Mucosa of descending colon (tissue), 3 donors: Measurements from ENCODE around the gene S1PR3. TPM values are rescaled to one million over a fixed set of nuclear protein-coding genes. Genes with fewer than 3 reads are reported as not detected.

Experiments used
- ATAC-seq: fragments of 200-7000 bp; cut with Tn5 transposase; one replicate; pipeline ENCODE4 v1.9.1; 2020; ENCODE audit warnings: mild to moderate bottlenecking, moderate library complexity
- DNase-seq, 3 donors: peaks; one replicate each; pipeline ENCODE4 v3.0.0-alpha.2; 2020
- H3K36me3 ChIP-seq: fragments of 200-600 bp; one replicate; pipeline ENCODE4 v1.8.0; 2021; ENCODE audit warnings: low read depth, mild to moderate bottlenecking
- H3K4me1 ChIP-seq: fragments of 200-600 bp; one replicate; pipeline ENCODE4 v1.8.0; 2021; ENCODE audit warnings: low read depth, mild to moderate bottlenecking
- H3K4me3 ChIP-seq: fragments of 200-600 bp; one replicate; pipeline ENCODE4 v1.8.0; 2021; ENCODE audit warnings: mild to moderate bottlenecking
- H3K9me3 ChIP-seq: fragments of 200-600 bp; one replicate; pipeline ENCODE4 v1.8.0; 2021; ENCODE audit warnings: mild to moderate bottlenecking
- CTCF ChIP-seq: fragments of 200-600 bp; IDR thresholded peaks from one replicate; pipeline ENCODE4 v1.8.0; 2022; ENCODE audit warnings: antibody characterized with exemption, mild to moderate bottlenecking
- intact Hi-C, 2 donors: fragments of 100-400 bp; cut with DNase I in 1 of 2; cut with micrococcal nuclease in 1 of 2; formaldehyde crosslinking; loops; one replicate each; pipeline versions ENCODE4 v1.11.0 to v1.11.1; 2022; cut with DNase I, micrococcal nuclease
- total RNA-seq, 3 donors: library from RNA; stranded (reverse); fragmentation: NEBNext Ultra II Directional in 2 of 3; extraction: Animal tissue kit (Norgen Biotek cat#: 25700) in 2 of 3; gene quantifications; one replicate each; pipeline versions ENCODE4 v1.2.1 to v1.2.4, GENCODE V29; 2021 to 2023
- donor health status: DM: no; HTN: no; CAD: no; lungs with moderate emphysema.
- donor health status: DM: no; HTN: no; CAD: no.
- donor health status: DM: no; HTN: yes; CAD: no.

S1PR3 gene
- total RNA-seq, 3 donors from 2014 or later, result 0.87 to 12.2 (median 3.0) TPM

DNA sequence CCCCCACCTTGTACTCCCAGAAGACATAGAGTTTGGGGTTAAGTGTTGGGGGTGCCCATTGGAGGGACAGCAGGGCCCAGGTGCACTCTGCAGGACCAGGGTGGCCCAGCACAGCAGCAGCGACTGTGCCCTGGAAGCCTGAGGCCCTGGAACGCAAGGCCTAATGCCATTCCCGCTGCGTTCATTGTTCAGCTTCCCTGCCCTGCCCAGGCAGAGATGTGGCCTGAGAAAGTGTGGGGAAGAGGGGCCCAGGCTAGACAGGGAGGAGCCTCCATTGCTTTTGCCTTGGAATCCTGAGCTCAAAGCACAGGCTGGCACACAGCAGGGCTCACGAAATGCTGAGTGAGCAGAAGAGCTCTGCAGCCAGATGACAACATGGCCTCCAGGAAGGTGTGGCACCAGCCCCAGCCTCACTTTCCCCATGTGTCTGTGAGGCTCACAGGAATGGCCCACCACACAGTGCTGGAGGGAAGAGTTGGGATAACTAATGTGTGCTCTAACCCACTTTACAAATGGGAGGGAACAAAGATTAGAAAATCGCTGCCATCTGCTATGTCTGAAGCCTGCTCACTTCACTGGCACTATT lies 19.4 kb downstream of the S1PR3 start:
- H3K36me3 ChIP-seq, result no peaks in the 10 kb centered on the region
- no peaks in the 10 kb centered on the region for H3K9me3 ChIP-seq
- DNase-seq (no peak), ATAC-seq (no peak)
- no peak overlapping the region for H3K4me3 ChIP-seq
- intact Hi-C loops, result no loop called here
- H3K4me1 ChIP-seq, result no peaks in the 10 kb centered on the region
- TF ChIP-seq CTCF, result no peak

DNA sequence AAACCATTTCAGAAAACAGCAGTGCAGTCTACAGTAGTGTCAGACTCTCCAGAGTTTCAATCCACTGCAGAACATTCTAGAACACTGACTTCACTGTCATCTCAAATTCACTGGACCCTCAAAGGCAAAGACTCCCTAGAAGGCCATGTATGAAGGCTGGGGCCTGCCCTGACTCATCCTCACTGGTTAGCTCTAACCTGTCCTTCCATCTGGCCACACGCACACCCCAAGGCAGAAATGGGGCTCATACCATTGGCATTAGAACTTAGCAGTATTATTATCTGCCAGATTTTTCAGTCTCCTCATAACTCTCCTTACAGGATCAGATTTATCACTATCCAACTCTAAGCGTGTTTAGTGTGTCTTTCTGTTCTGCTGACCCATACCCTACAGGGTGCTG lies 20.4 kb downstream of the S1PR3 start:
- no peak overlapping the region for H3K4me3 ChIP-seq
- H3K9me3 ChIP-seq, result no peaks in the 10 kb centered on the region
- intact Hi-C loops, result no loop called here
- H3K4me1 ChIP-seq, result no peaks in the 10 kb centered on the region
- ATAC-seq (no peak), DNase-seq (no peak)
- no peaks in the 10 kb centered on the region for H3K36me3 ChIP-seq
- no peak for TF ChIP-seq CTCF

DNA sequence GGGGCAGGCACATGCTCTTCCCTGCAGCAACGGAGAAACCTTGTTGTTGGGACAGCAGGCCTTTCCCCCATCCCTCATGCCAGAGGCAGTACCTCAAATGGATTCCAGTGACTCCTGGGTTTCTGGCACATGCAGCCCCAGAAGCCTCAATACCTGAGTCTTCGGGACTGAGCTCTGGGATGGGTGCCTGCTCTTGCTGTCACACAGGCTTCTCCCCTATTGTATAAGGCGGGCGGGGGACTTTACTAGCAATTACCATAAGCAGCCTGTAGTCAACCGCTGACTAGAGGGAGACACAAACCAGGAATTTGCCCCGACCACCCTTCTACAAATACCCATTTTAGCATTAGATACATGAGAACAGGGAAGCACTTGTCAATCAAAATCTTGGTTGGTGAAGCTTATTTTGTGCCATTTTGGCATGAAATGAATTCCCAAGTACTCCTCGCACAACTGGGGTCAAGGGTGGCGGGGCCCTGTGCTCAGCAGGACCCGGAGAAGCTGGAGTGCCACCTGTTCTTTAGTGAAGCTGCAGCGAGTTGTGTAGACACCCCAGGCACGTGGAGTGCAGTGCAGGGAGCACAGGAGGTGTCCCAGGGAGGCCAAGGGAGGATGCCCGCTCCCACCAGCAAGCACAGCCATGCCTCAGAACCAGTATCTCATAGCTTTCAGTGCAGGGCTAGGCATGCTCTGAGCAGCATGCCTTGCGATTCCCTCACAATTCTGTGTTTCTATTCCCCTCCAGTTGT lies 21.2 kb downstream of the S1PR3 start:
- no peaks in the 10 kb centered on the region for H3K9me3 ChIP-seq
- H3K4me3 ChIP-seq, result no peak overlapping the region
- ATAC-seq (no peak), DNase-seq (no peak)
- TF ChIP-seq CTCF, result no peak
- no peaks in the 10 kb centered on the region for H3K36me3 ChIP-seq
- intact Hi-C loops, result no loop called here
- no peaks in the 10 kb centered on the region for H3K4me1 ChIP-seq

DNA sequence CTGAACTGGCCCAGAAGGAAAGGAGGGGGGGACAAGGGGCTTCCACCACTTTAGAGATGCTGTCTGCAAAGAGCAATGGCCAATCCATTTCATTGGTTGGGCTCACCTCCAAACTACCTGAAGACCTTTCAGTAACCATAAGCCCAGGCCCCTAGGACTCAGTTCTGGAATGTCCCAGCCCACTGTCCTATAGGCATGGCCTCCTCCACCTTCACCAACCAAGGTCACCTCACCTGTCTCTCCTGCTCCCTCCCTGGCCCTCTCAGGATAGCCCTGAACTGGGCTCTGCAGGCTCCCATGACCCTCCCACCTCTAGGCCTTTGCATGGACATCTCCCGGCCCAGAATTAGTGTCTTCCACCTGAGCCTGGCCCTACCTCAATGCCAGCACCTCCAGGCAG lies 22.4 kb downstream of the S1PR3 start:
- DNase-seq, result no peak

GRCh38 chr9:89014153-89014552 lies 22.9 kb downstream of the S1PR3 start:
- H3K36me3 ChIP-seq, result no peaks in the 10 kb centered on the region
- ATAC-seq, result no peak
- no peak for TF ChIP-seq CTCF
- H3K9me3 ChIP-seq, result no peaks in the 10 kb centered on the region
- DNase-seq, result no peak
- H3K4me3 ChIP-seq, result no peak overlapping the region
- intact Hi-C loops, result no loop called here
- H3K4me1 ChIP-seq, result no peaks in the 10 kb centered on the region

More for the DNA sequence above, 22.4 kb downstream of the S1PR3 start:
- no peaks in the 10 kb centered on the region for H3K9me3 ChIP-seq
- no peaks in the 10 kb centered on the region for H3K4me1 ChIP-seq
- TF ChIP-seq CTCF, result no peak
- H3K4me3 ChIP-seq, result no peak overlapping the region
- no peak for ATAC-seq
- intact Hi-C loops, result no loop called here
- no peaks in the 10 kb centered on the region for H3K36me3 ChIP-seq
